ENCODE data around the gene SEMA5B. TPM values are rescaled to one million over a fixed set of nuclear protein-coding genes. Genes with fewer than 3 reads are reported as not detected.

Gene SEMA5B
- total RNA-seq, 1 donor from 2014 or later: not detected

- no peak for DNase-seq
Measured at GRCh38 chr3:122892118-122892960, 135.2 kb downstream of the SEMA5B start.

GRCh38 chr3:122890720-122891220, 136.8 kb downstream of the SEMA5B start:
- DNase-seq: no peak

GRCh38 chr3:122890077-122890719, 137.4 kb downstream of the SEMA5B start:
- DNase-seq: peak; percentile 44

GRCh38 chr3:122886946-122887345, 140.6 kb downstream of the SEMA5B start:
- DNase-seq: no peak

- no peak for DNase-seq
Measured at GRCh38 chr3:122886251-122886650, 141.3 kb downstream of the SEMA5B start.

- no peak for DNase-seq
Measured at GRCh38 chr3:122882361-122882947, 145.1 kb downstream of the SEMA5B start.

- no peak for DNase-seq
Measured at GRCh38 chr3:122880624-122881023, 146.9 kb downstream of the SEMA5B start.

- DNase-seq: no peak
Measured at GRCh38 chr3:122880173-122880572, 147.4 kb downstream of the SEMA5B start.

- peak; percentile 2 for DNase-seq
Measured at GRCh38 chr3:122875547-122876127, 151.9 kb downstream of the SEMA5B start.

- no peak for DNase-seq
Measured at GRCh38 chr3:122873741-122874515, 153.6 kb downstream of the SEMA5B start.

GRCh38 chr3:122868322-122868721, 159.2 kb downstream of the SEMA5B start:
- DNase-seq: no peak

GRCh38 chr3:122864498-122864897, 163.1 kb downstream of the SEMA5B start:
- no peak for DNase-seq

GRCh38 chr3:122862381-122862780, 165.2 kb downstream of the SEMA5B start:
- no peak for DNase-seq

Other genes with a start within 250 kb of the SEMA5B start
- gene HSPBAP1, start 233.9 kb downstream of the SEMA5B start, total RNA-seq: 6.3 and 13.4 TPM in 2 replicates
- gene SLC49A4, start 232.7 kb downstream of the SEMA5B start, total RNA-seq: 15.3 and 18.7 TPM in 2 replicates
- 96.3 and 102 TPM in 2 replicates for gene PDIA5, start 39.3 kb upstream of the SEMA5B start, total RNA-seq
- gene SEC22A, start 174.2 kb upstream of the SEMA5B start, total RNA-seq: 29.1 and 47.1 TPM in 2 replicates